Measurements from ENCODE around the gene RGS21. TPM values are rescaled to one million over a fixed set of nuclear protein-coding genes. Genes with fewer than 3 reads are reported as not detected.
"Not testable (repeated sequence)": the region's sequence is repeated elsewhere in the genome, so short reads cannot be mapped to it uniquely, and the experiment has no call there.

RGS21 gene
- total RNA-seq, 4 donors from 2014 or later, result not detected

DNA sequence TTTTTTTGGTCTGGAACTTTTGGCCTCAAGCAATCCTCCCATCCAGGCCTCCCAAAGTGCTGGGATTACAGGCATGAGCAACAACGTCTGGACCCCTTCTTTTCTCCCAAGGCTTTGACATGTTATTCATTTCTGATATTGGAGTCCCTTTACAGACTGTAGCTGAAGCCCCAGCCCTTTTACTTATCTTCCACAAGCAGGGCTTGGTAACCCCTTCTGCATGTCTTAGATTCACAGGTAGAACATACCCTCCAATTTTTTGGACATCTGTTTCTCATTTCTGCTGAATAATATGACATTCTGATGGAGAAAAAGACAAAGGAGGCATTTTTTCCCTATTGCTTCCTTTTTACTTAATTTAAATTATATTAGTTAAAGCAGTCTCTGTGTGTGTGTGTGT lies 39.2 kb upstream of the RGS21 start:
- no peaks in the 10 kb centered on the region for H3K9me3 ChIP-seq
- H3K27me3 ChIP-seq, result no peaks in the 10 kb centered on the region
- H3K36me3 ChIP-seq, result no peaks in the 10 kb centered on the region
- TF ChIP-seq POLR2A (IDR thresholded peaks at IDR 0.05), result no peak
- TF ChIP-seq, protein P1, sequence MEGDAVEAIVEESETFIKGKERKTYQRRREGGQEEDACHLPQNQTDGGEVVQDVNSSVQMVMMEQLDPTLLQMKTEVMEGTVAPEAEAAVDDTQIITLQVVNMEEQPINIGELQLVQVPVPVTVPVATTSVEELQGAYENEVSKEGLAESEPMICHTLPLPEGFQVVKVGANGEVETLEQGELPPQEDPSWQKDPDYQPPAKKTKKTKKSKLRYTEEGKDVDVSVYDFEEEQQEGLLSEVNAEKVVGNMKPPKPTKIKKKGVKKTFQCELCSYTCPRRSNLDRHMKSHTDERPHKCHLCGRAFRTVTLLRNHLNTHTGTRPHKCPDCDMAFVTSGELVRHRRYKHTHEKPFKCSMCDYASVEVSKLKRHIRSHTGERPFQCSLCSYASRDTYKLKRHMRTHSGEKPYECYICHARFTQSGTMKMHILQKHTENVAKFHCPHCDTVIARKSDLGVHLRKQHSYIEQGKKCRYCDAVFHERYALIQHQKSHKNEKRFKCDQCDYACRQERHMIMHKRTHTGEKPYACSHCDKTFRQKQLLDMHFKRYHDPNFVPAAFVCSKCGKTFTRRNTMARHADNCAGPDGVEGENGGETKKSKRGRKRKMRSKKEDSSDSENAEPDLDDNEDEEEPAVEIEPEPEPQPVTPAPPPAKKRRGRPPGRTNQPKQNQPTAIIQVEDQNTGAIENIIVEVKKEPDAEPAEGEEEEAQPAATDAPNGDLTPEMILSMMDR (IDR thresholded peaks at IDR 0.05), result no peak
- DNase-seq, result no peak
- intact Hi-C loops (cut with DNase I; ENCODE audit: low total_unique reads), result no loop called here
- no peak overlapping the region for H3K4me3 ChIP-seq
- no peaks in the 10 kb centered on the region for H3K4me1 ChIP-seq
- no peak overlapping the region for H3K27ac ChIP-seq

DNA sequence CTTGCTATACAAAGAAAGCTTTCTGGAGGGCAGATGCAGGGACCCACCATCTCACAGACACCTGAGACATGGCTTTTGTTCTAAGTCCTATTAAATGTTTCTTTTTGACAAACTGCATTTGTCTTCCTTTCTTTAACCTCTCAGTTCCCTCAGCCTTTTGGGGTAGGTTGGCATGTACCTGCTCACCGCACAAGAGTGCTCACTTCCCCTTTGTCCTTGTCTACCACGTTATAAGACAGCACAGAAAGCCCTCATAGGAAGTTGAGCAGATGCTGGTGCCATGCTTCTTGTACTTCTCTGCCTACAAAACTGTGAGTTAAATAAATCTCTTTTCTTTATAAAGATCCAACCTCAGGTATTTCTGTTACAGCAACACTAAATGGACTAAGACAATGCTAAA lies 31.9 kb upstream of the RGS21 start:
- Histone ChIP-seq H3K9me3 (peaks cover 0 to 8% of the 10 kb centered on the region in 2 donors), H3K27ac (no peak overlapping the region), H3K4me1 (no peaks in the 10 kb centered on the region), H3K4me3 (no peak overlapping the region), H3K36me3 (no peaks in the 10 kb centered on the region), H3K27me3 (no peaks in the 10 kb centered on the region)
- TF ChIP-seq, protein P1 (IDR thresholded peaks at IDR 0.05), result no peak
- no peak for TF ChIP-seq POLR2A (IDR thresholded peaks at IDR 0.05)
- no peak for DNase-seq
- intact Hi-C loops (cut with DNase I; ENCODE audit: low total_unique reads), result no loop called here

DNA sequence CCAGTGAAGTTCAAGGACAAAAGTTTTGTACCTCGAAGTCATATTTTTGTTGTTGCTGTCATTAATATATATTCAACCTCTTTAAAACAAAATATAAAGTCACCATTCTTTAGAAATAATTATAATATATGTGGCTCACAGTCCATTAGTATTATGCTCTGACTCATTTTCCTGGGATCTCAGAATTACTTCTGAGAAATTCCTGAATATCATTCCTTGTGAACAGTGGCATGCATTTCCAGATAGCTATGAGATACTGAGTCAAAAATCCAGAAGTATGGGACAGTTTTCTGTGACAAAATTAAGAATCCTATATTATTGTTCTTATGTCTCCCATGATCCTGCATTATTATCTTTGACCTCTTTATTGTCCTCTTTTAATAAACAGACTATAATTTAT lies 13.8 kb upstream of the RGS21 start:
- Histone ChIP-seq H3K27me3 (no peaks in the 10 kb centered on the region), H3K4me1 (no peaks in the 10 kb centered on the region), H3K9me3 (no peaks in the 10 kb centered on the region), H3K27ac (no peak overlapping the region), H3K36me3 (no peaks in the 10 kb centered on the region), H3K4me3 (no peak overlapping the region)
- TF ChIP-seq, protein P1 (IDR thresholded peaks at IDR 0.05), result no peak
- no peak for TF ChIP-seq POLR2A (IDR thresholded peaks at IDR 0.05)
- intact Hi-C loops (cut with DNase I; ENCODE audit: low total_unique reads), result no loop called here
- DNase-seq, result no peak

DNA sequence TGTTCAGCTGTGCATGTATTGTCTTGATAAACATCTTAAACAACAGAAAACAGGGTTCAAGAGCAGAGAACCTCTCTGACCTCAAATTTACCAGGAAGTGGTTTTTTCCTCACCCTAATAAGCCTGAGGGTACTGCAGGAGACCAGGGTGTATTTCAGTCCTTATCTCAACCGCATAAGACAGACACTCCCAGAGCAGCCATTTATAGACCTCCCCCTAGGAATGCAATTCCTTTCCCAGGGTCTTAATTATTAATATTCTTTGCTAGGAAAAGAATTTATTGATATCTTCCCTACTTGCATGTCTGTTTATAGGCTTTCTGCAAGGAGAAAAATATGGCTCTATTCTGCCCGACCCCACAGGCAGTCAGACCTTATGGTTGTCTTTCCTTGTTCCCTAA lies 8.5 kb upstream of the RGS21 start:
- H3K4me1 ChIP-seq; intact Hi-C loops (cut with DNase I; ENCODE audit: low total_unique reads); DNase-seq; H3K27me3 ChIP-seq; H3K36me3 ChIP-seq; H3K4me3 ChIP-seq; H3K9me3 ChIP-seq; H3K27ac ChIP-seq: not testable (repeated sequence)

DNA sequence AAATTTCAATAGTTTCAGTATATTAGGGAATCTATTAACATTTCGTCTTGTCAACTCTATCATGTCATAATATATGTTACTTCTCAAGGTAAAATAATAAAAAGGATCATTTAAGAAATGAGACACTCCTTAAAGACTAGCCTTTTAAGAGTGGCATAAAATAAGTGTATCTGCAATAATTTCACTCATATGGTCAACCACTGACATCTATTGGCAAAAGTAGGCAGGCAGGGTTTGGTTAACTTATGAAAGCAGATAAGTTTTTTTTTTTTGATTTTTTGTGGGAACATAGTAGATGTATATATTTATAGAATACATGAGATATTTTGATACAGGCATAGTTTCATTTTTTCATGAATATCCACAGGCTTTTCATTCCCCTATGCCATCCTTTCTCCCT lies 5.5 kb upstream of the RGS21 start:
- Histone ChIP-seq H3K27ac (no peak overlapping the region), H3K4me3 (no peak overlapping the region), H3K36me3 (no peaks in the 10 kb centered on the region), H3K27me3 (no peaks in the 10 kb centered on the region), H3K9me3 (no peaks in the 10 kb centered on the region), H3K4me1 (no peaks in the 10 kb centered on the region)
- DNase-seq, result no peak
- no peak for TF ChIP-seq POLR2A (IDR thresholded peaks at IDR 0.05)
- TF ChIP-seq, protein P1 (IDR thresholded peaks at IDR 0.05), result no peak
- intact Hi-C loops (cut with DNase I; ENCODE audit: low total_unique reads), result no loop called here

DNA sequence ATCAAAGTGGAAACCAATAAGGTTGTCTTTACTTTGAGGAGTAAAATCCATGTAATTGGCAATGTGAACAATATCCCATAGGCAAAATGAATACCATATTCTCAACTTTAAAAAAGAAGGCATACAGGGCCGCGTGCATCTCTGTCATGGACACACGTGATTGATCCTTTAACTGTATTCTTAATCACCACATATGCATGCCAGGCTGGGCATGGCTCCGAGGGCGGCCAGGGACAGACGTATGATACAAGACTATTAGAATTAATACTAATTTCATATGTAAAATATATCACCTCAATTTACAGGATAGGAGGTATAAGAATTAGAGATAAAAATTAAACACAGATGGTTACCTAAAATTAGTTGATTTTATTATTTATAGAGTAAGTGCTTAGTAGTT lies 11.2 kb downstream of the RGS21 start:
- Histone ChIP-seq H3K27me3 (no peaks in the 10 kb centered on the region), H3K4me1 (no peaks in the 10 kb centered on the region), H3K4me3 (no peak overlapping the region), H3K36me3 (no peaks in the 10 kb centered on the region), H3K9me3 (no peaks in the 10 kb centered on the region), H3K27ac (no peak overlapping the region)
- intact Hi-C loops (cut with DNase I; ENCODE audit: low total_unique reads), result no loop called here
- DNase-seq, result no peak
- TF ChIP-seq, protein P1 (IDR thresholded peaks at IDR 0.05), result no peak
- no peak for TF ChIP-seq POLR2A (IDR thresholded peaks at IDR 0.05)

All from uterus (tissue), 4 donors.